ENCODE results near the gene FBXO5.
A peak's percentile ranks its signal among the peaks of the same experiment; 100 is the strongest.
"Not testable (repeated sequence)": the region's sequence is repeated elsewhere in the genome, so short reads cannot be mapped to it uniquely, and the experiment has no call there.

FBXO5 gene

DNA sequence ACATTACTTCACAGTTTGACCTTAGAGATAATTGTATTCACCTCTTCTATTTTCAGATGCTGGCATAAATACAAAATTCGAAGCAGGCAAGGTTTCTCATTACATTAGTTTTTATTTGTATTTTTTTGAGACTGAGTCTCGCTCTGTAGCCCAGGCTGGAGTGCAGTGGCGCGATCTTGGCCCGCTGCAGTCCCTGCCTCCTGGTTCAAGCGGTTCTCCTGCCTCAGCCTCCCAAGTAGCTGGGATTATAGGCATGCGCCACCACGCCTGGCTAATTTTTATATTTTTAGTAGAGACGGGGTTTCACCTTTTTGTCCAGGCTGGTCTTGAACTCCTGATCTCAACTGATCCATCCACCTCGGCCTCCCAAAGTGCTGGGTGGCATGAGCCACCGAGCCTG lies 2.5 kb upstream of the FBXO5 start:
- DNase-seq: not testable (repeated sequence)

DNA sequence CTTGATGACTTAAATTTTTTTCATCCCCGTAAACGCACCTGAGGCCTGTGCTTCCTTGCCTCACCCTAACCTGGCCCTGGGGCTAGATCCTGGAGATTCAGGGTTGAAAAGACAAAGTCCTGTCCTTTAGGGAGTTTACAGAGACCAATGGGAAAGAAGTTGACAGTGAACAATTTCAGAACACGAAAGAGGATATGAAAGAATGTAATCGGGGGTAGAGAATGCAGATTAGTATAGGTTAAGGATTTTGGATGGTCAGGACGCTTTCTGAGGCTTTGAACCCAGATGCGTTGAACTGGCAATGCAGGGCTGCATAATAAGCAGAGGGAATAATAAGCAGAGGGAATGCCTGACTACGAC lies 1.7 kb upstream of the FBXO5 start:
- no peak for DNase-seq

DNA sequence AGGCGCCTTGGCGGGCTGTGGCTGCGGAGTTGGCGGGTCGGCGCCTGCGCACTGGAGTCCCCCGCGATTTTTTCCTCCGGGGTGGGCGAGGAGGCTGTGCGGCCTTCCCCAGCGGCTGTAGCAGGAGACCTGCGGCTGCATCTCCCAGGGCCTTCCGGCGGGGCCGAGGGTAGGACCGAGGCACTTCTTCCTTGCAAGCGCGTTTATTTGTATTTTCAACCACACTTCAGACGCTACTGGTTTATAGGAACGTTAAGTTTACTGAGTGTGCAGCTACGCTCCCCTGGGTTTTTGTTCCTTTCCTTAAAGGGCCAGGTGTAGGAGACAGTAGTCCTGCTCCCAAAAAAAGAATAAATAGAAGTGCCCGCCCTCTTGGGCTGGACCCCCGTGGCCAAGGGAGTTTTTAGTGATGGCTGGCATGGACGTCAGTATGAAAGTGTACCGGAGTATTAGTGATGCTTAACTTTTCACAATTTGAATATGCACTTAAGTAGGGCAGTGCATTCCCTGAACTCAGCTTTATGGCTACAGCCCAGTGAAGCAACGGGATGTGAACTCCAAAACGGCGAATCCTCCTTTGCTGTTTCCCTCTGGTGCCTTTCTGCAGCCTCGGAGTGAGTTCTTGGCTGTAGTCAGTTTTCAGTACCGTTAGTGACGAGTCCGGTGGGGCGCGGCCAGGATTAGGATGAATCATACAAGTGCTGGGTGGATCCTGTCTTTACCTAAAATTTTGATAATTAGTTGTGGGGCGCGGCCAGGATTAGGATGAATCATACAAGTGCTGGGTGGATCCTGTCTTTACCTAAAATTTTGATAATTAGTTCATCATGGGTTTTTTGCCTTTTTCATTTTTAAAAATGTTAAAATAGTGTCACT lies 1.0 kb upstream of the FBXO5 start:
- peak; percentile 71 for DNase-seq

DNA sequence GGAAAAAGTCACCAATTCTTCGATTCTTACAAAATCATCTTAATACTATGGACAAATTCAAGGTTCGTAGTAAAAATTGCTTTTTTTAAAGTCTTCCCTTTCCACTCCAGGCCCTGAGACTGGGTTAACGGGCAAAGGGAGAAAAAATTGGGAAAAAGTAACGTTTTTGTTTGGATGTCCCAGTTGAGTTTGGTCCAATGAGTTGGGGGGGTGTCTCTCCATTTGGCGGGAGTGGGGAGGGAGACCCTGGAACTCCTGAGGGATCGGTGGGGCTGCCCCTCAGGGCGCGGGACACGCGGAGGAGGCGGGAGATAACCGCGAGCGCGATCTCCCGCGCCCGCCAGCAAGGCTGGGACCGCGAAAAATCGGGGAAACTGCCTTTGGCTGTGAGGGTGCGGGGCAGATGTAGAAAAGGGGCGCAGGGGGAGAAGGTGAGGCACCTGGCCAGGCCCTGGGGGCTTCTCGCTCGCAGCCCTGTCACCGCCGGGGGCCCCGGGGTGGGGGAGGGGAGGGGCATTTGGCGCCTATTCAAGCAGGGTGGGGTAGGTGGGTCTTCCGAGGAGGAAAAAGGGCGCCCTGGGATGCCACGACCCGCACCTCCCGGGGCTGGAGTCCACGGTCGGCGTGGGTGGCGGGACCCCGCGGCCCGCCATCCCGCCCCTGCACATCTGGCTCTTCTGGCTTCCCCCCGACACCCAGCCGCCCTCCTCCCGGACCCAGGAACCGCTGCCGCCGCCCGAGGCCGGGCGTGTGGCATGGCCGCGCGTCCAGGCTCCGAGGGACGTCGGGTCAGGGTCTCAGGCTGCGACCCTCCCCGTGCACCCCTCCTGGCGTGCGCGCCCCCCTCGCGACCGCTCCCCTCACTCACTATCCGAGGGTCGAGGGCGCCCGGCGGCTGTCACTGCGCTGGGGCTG lies 595 bp downstream of the FBXO5 start:
- no peak for DNase-seq

DNA sequence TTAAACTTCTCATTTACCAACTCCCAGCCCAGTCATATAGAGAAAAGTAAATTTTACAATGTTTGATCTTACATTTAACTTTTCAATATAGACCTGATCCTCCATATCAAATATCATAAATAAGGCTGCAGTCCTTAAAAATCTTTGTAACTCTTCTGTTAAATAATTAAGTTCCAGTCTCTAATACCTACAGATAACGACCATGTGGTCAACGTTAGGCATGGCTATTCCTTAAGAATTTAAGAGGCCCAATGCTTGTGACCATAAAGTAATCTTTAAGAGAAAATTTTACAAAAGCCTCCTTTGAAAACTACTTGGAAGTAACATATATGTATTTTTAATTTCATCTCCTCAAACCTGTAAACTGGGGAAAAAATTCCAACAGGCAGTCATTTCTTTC lies 1.6 kb downstream of the FBXO5 start:
- DNase-seq: no peak

DNA sequence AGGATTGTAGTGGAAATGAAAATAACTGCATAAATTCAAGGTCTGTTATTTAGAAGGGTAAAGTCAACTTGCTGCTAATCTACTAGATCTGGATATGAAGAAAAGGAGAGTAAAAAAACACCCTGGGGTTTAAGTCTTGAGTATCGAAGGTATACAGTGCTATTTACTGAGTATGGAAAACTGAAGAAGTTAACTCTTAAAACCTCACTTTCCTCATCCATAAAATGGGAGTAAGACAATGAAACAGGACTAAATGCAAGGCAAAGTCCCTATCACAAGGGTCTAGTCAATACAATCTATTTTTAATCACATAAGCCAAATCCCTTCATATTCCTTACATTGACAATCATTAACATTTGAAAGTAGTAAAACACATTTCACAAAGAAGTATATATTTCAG lies 2.2 kb downstream of the FBXO5 start:
- no peak for DNase-seq

DNA sequence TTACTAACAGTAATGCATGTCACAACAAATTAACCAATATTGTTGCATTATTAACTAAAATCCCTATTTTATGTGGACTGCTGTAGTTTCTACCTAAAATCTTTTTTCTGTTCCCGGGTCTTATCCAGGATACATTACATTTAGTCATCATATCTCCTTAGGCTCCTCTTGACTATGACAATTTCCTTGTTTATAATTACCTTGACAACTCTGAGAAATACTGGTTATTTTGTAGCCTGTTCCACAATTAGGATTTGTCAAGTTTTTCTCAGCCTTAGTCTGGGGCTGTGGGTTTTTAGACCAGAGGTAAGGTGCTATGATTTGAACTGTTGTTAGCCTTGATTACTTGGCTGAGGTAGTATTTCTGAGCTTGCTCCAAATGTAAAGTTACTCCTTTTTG lies 3.7 kb downstream of the FBXO5 start:
- no peak for DNase-seq

DNA sequence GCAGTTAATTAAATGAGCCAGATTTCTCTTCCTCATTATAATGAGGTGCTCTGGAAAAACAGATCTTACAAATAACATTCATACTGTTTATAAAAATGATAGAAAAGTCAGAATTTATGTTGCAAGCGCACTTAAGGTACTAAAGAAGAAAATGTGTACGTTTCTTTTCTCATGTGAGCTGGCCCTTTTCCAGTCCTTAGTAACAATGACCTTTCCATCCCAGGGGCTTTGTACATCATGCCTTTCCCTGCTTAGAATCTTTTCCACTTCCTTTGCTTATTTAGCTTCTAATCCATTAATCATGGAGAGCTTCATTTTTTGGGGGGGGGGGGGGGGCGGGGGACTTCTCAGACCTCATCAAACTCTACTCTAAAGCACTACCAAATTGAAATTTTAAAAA lies 4.8 kb downstream of the FBXO5 start:
- DNase-seq: no peak

DNA sequence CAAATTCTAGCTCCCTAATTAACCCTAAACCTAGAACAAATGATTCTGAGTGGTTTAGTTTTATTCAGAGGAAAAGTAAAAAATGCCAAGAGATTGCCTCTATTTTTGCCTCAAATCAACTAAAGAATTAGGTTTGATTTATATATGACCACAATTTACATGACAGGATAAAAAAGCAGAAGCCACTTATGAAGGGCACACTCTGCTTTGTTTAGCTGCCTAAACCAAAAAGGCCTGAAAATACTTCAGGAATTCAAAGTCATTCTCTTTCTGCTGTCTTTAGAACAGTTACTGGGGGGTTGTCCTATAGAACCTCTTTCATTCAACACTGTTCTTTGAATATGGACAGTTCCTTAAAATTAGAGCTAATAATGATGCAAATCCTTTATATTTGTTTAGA lies 5.3 kb downstream of the FBXO5 start:
- no peak for DNase-seq

DNA sequence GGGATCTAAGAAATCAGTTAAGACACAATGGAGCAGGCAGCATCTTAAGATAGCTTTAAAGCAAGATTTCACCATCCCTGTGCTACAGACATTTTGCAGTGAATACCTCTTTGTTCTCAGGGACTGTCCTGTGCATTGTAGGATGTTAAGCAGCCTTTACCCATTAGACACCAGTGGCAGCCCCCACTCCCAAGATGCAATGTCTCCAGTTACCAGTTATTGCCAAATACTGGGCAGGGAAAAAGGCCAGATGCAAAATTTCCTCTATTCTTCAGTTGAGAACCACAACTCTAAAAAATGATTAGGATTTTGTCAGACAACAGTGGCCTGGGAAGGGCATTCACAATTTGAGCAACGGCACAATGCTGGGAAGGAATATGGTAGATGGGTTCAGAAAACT lies 6.1 kb downstream of the FBXO5 start:
- no peak for DNase-seq

DNA sequence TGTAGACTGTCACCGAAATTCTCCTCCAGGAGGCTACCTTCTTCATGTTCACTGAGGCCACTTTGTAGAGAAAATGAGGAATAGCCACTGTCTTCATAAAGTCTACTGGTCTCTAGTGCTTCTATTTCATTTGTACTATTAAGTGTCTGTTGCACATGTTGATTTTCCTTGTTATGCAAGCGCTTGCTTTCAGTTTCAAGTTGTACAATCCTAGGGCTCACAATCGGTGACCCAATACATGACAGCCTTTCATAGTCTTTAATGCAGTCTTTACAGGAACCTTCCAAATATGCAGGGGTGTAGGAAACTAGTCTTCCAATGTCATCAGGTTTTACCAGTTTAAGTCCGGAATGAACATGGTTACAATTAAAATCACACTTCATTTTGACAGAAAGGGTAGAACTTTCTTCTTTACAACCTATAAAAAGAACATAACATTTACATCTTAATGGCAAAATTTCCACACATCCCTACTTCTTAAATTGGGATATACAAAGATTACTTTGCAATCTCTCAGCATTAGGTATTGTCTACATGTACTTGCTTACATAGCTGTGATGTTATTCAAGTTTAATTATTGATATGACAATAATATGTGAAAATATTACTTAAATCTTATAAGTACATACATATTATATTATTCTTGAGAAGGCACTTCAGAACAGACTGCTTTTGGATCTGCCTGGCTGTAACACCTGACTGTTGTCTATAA lies 7.5 kb downstream of the FBXO5 start:
- no peak for DNase-seq

DNA sequence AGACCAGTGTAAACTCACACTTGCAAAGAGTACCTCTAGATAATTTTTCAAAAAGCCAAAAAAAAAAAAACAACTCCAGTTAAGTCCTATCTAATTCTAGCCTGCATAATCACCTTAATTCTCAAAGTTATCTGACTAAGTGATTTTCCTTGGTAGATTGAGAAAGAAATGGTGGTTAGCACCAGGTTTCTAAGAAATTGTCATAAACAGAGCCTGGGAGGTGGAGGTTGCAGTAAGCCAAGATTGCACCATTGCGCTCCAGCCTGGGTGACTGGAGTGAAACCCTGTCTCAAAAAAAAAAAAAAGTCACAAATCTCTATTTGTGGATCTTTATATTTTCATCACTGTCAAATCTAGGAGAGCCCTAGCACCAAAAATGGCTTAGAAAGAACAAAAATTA lies 8.9 kb downstream of the FBXO5 start:
- DNase-seq: no peak

DNA sequence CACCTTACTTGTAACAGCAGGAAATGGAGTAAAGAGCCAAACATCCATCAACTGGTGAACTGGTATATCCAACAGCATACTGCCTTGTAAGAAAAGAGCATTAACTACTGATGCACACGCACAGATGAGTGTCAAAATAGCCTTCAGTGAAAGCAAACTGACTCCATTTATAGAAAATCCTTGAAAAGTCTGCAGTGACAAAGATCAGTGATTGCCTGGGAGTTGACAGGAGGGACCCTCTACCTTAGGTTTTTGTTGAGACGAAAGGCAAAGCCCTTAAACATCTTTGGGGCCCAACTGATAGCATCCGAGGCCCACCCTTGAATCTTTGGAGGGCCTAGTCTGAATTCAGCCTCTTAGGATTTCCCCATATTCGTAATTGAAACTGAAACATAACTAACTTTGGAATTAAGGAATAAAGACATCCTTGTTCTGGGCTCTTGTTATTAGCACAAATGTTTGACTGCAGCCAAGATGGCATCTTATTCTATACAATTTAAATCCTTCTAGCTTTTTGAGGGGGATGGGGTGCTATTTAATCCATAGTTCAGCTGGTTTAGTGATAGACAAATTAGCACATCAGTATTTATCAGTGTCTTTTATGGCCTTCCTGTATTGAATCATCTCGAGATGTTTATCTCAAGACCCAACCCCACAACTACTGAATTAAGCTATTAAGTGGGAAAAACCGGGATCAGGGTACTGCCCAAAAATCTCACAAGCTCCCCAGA lies 13.0 kb downstream of the FBXO5 start:
- DNase-seq: no peak

DNA sequence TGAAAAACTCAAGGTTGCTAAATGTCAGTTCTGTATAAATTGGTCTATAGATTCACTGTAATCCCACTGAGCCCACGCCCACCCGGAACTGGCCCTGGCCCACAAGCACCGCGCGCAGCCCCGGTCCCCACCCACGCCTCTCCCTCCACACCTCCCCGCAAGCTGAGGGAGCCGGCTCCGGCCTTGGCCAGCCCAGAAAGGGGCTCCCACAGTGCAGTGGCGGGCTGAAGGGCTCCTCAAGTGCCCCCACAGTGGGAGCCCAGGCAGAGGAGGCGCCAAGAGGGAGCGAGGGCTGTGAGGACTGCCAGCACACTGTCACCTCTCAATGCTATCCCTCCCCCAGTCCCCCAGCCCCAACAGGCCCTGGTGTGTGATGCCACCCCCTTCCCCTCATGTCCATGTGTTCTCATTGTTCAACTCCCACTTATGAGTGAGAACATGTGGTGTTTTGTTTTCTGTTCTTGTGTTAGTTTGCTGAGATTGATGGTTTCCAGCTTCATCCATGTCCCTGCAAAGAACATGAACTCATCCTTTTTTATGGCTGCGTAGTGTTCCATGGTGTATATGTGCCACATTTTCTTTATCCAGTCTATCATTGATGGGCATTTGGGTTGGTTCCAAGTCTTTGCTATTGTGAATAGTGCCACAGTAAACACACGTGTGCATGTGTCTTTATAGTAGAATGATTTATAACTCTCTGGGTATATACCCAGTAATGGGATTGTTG lies 16.5 kb downstream of the FBXO5 start:
- DNase-seq: not testable (repeated sequence)

DNA sequence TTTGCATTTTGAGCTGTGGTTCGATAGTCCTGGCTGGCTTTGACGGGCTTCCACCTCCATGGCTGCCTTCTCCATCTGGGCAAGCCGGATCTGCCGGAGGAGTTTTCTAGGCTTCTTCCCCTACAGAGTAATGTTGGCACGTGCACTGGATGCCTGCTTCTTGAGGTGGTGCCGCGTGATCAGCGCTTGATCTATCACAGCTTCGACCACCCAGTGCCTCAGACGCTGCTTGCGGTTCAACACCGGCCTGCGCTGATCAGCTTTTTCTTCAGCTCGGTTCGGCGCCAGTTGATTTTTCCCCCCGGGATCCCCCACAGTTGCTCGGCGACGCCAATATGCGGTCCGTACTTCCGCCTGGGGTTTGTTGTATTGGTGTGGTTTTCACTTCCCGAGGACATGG lies 23.5 kb downstream of the FBXO5 start:
- no peak for DNase-seq

DNA sequence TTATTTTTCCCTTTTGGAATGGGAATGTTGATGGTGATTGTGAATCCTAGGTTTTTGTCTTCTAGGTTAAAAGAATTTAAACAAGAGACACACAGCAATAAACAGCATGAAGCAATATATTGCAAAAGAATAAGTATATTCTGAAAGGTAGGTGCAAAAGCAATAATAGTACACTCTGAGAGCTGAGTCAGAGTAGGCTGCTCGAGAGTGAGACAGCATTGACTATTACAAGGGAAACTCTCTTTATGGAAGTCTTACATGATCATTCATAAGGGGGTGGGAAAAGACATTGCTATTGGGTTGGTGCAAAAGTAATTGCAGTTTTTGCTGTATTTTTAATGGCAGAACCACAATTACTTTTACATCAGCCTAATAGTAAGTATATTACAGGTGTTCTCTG lies 25.0 kb downstream of the FBXO5 start:
- no peak for DNase-seq

DNA sequence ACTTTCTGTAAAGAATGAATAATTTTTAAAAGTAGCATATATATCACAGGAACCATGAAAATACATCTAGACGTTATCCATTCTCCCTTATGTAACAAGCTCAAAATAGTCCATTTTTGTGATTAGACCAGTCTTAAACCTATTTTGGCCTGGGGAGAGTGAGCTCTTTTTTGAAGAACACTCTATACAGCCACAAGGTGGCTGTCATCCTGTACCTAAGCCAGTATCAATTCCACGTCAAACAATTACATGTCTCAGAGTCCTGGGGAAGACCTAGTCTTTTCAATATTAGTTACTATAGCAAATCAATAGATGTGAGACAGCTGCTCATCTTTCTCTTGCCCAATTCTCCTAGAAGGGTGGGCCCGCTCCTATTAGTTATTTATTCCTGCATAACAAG lies 28.4 kb downstream of the FBXO5 start:
- no peak for DNase-seq

DNA sequence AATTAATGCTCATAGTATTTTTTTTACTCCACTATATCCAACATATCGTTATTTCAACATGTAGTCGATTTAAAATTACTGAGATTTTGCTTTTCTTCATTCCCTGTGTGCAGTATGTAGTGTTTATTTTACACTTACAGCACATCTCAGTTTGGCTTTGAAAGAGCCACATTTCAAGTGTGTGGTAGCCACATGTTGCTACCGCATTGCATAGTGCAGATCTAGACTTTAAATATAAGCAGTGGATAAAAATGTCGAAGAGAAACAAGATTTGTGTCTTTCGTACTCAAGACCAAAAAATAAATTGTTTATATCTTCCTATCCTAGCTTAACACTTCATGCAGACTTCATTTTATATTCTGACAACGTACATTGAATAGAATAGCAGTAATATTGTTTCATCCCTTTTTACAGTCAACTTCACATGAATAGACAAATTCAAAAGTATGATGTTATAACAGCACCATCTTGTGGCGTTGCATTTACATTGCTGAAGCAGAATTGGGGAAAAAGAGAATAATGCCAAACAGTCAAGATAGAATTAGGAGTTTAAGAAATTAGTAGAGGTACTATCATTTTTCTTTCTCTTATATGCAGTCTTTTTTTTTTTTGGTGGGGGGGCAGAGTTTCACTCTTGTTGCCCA lies 29.9 kb downstream of the FBXO5 start:
- peak; percentile 15 for DNase-seq

DNA sequence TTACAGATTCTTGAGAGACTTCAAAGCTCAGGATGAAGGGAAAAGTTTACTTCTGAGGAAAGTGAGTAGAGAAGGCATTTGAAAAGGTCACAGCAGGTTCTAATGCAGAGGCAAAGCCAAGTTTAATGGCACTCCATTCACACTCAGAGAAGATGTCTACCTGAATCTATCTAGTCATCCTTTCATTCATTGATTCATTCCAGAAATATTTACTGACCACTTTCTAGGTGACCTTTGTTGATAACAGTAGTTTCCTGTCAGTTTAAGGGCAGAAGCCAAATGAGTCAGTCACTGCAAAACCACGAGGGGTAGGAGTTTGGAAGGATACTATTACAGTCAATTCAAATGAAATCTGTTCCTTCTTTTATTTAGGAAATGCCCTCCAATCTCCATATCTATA lies 30.8 kb downstream of the FBXO5 start:
- peak; percentile 68 for DNase-seq

DNA sequence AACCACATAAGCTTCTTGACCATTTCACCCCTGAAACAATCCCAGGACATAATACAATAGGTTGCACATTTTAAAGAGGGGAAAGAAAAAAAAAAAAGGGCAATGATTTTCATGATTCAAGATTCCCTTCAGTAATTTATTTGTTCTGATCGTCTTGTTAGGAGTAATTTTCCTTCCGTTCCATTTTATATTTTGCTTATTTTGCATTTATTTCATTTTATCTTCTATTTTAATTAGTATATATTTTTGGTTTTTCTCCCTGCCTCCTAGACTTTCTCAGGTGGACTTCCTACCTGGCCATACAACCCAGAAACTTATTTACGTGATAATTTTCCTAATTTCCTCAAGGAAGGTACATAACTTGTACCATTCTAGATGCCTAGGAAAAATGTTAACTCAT lies 32.6 kb downstream of the FBXO5 start:
- no peak for DNase-seq

DNA sequence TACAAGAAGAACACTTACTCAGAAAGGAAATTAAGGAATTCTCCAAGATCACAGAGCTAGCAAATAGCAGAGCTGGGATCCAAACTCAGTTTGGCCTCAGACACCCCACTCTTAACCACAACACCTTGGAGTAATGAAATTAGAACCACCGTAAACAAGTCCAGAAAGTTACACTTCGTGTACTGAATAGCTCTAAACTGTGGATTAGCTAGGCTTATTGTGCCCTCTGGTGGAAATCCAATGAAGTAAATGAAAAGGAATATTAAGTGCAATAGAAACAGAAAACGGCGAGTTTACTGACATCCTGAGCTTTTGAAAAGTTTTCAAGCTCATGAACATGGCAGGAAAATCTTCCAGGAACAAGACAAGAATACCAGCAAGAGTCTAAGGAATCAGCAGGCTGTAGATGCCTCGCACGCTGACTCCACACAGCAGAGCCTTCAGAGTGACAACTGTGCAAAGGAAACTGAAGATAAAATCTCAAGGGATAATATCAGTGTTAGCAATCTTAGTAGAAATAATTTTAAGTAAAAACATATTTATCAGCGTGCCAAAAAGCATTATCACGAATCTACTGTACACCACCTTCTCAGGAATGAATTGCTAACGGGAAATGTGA lies 34.6 kb downstream of the FBXO5 start:
- DNase-seq: peak; percentile 9
